Parathyroid adenoma (tissue), 2 donors: Measurements from ENCODE around the gene CSMD2.

Source experiments
- H2AFZ ChIP-seq: fragments of 300-600 bp; sonication (generic); one replicate; pipeline ENCODE4 v1.7.0; 2017; ENCODE audit warnings: antibody characterized with exemption, mild to moderate bottlenecking
- H3K27ac ChIP-seq: fragments of 300-600 bp; sonication (generic); one replicate; pipeline ENCODE4 v1.7.0; 2017
- H3K27me3 ChIP-seq: fragments of 300-600 bp; sonication (generic); one replicate; pipeline ENCODE4 v1.7.0; 2017; ENCODE audit warnings: low read length; ENCODE audit not compliant: control insufficient read depth, insufficient read depth
- H3K36me3 ChIP-seq: fragments of 300-600 bp; sonication (generic); one replicate; pipeline ENCODE4 v1.7.0; 2017; ENCODE audit warnings: low read length; ENCODE audit not compliant: control insufficient read depth, insufficient read depth
- H3K4me1 ChIP-seq: fragments of 300-600 bp; sonication (generic); one replicate; pipeline ENCODE4 v1.7.0; 2017; ENCODE audit warnings: control low read depth
- H3K4me2 ChIP-seq: fragments of 300-600 bp; sonication (generic); one replicate; pipeline ENCODE4 v1.7.0; 2017; ENCODE audit warnings: low read length
- H3K4me3 ChIP-seq: fragments of 300-600 bp; sonication (generic); one replicate; pipeline ENCODE4 v1.7.0; 2017; ENCODE audit warnings: low read depth, low read length
- H3K79me2 ChIP-seq: fragments of 300-600 bp; sonication (generic); one replicate; pipeline ENCODE4 v1.7.0; 2017; ENCODE audit warnings: control low read depth
- H3K9ac ChIP-seq: fragments of 300-600 bp; sonication (generic); one replicate; pipeline ENCODE4 v1.7.0; 2017; ENCODE audit warnings: mild to moderate bottlenecking
- H3K9me3 ChIP-seq: fragments of 300-600 bp; sonication (generic); one replicate; pipeline ENCODE4 v1.7.0; 2017; ENCODE audit warnings: low read length; ENCODE audit not compliant: control insufficient read depth
- CTCF ChIP-seq: fragments of 300-600 bp; sonication (generic); IDR thresholded peaks from one replicate; pipeline ENCODE4 v1.7.0; 2017; ENCODE audit warnings: antibody characterized with exemption, mild to moderate bottlenecking
- donor health status: primary hyperparathyroidism.

Gene CSMD2

GRCh38 chr1:33624261-33624990 lies 540.6 kb downstream of the CSMD2 start:
- Histone ChIP-seq H3K27me3 (no peaks in the 10 kb centered on the region), H3K4me1 (no peaks in the 10 kb centered on the region), H3K9me3 (no peaks in the 10 kb centered on the region), H3K27ac (no peak overlapping the region), H2AFZ (no peak overlapping the region), H3K4me3 (no peak overlapping the region), H3K4me2 (no peak overlapping the region), H3K79me2 (no peaks in the 10 kb centered on the region), H3K9ac (no peak overlapping the region), H3K36me3 (no peaks in the 10 kb centered on the region)
- no peak for TF ChIP-seq CTCF

- no peak for TF ChIP-seq CTCF
- H3K36me3 ChIP-seq = no peaks in the 10 kb centered on the region
- H2AFZ ChIP-seq = no peak overlapping the region
- H3K4me1 ChIP-seq = no peaks in the 10 kb centered on the region
- no peaks in the 10 kb centered on the region for H3K79me2 ChIP-seq
- H3K4me3 ChIP-seq = no peak overlapping the region
- no peak overlapping the region for H3K9ac ChIP-seq
- H3K27ac ChIP-seq = no peak overlapping the region
- H3K4me2 ChIP-seq = no peak overlapping the region
- no peaks in the 10 kb centered on the region for H3K27me3 ChIP-seq
- no peaks in the 10 kb centered on the region for H3K9me3 ChIP-seq
Measured at GRCh38 chr1:33623811-33624210, 541.2 kb downstream of the CSMD2 start.

- Histone ChIP-seq H3K9me3 (no peaks in the 10 kb centered on the region), H3K9ac (no peak overlapping the region), H3K79me2 (no peaks in the 10 kb centered on the region), H3K4me1 (no peaks in the 10 kb centered on the region), H3K27me3 (no peaks in the 10 kb centered on the region), H3K36me3 (no peaks in the 10 kb centered on the region), H2AFZ (no peak overlapping the region), H3K27ac (no peak overlapping the region), H3K4me3 (no peak overlapping the region), H3K4me2 (no peak overlapping the region)
- TF ChIP-seq CTCF = no peak
Measured at GRCh38 chr1:33622757-33623156, 542.3 kb downstream of the CSMD2 start.

GRCh38 chr1:33618636-33619035 lies 546.4 kb downstream of the CSMD2 start:
- Histone ChIP-seq H3K36me3 (no peaks in the 10 kb centered on the region), H3K4me2 (no peak overlapping the region), H3K9me3 (no peaks in the 10 kb centered on the region), H2AFZ (no peak overlapping the region), H3K4me3 (no peak overlapping the region), H3K4me1 (no peaks in the 10 kb centered on the region), H3K9ac (no peak overlapping the region), H3K27ac (no peak overlapping the region), H3K79me2 (no peaks in the 10 kb centered on the region), H3K27me3 (no peaks in the 10 kb centered on the region)
- no peak for TF ChIP-seq CTCF

- H3K27me3 ChIP-seq = no peaks in the 10 kb centered on the region
- H3K36me3 ChIP-seq = no peaks in the 10 kb centered on the region
- H2AFZ ChIP-seq = no peak overlapping the region
- H3K27ac ChIP-seq = no peak overlapping the region
- no peaks in the 10 kb centered on the region for H3K4me1 ChIP-seq
- H3K9me3 ChIP-seq = no peaks in the 10 kb centered on the region
- no peaks in the 10 kb centered on the region for H3K79me2 ChIP-seq
- H3K4me3 ChIP-seq = no peak overlapping the region
- no peak overlapping the region for H3K9ac ChIP-seq
- no peak for TF ChIP-seq CTCF
- H3K4me2 ChIP-seq = no peak overlapping the region
Measured at GRCh38 chr1:33617451-33617850, 547.6 kb downstream of the CSMD2 start.
